ENCODE results near the gene OFD1. TPM values are rescaled to one million over a fixed set of nuclear protein-coding genes. Genes with fewer than 3 reads are reported as not detected.
A peak's percentile ranks its signal among the peaks of the same experiment; 100 is the strongest.

OFD1 gene
- total RNA-seq, 6 experiments from 2014 or later, result 6.5 to 12.4 (median 10.5) TPM

DNA sequence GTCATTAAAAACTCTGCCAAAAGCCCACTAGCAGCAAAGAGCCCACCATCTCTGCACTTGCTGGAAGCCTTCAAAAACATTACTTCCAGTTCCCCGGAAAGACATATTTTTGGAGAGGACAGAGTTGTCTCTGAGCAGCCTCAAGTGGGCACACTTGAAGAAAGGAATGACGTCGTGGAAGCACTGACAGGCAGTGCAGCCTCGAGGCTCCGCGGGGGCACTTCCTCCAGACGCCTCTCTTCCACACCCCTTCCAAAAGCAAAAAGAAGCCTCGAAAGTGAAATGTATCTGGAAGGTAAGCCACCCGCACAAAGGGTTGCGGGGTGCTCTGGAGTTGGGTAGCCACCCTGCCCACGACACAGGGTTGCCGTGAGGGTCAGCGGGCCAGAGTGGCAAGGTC is 25.9 kb downstream of the OFD1 start:
- H3K9me3 ChIP-seq, result no peaks in the 10 kb centered on the region
- WGBS (ENCODE audit: insufficient coverage, low coverage, low lambda C conversion rate, missing lambda C conversion rate), result 60% methylated on average over 7 of the region's 13 CpGs
- ATAC-seq, result peak in 1 of 4 donors; percentile 30
- no peaks in the 10 kb centered on the region for H3K27me3 ChIP-seq
- intact Hi-C loops (cut with DNase I), result no loop called here
- H3K36me3 ChIP-seq, result peaks cover 0 to 64% (median 10%) of the 10 kb centered on the region in 4 donors
- DNase-seq, result no peak
- H3K4me3 ChIP-seq, result no peak overlapping the region
- no peak overlapping the region for H3K27ac ChIP-seq
- TF ChIP-seq, protein P1, sequence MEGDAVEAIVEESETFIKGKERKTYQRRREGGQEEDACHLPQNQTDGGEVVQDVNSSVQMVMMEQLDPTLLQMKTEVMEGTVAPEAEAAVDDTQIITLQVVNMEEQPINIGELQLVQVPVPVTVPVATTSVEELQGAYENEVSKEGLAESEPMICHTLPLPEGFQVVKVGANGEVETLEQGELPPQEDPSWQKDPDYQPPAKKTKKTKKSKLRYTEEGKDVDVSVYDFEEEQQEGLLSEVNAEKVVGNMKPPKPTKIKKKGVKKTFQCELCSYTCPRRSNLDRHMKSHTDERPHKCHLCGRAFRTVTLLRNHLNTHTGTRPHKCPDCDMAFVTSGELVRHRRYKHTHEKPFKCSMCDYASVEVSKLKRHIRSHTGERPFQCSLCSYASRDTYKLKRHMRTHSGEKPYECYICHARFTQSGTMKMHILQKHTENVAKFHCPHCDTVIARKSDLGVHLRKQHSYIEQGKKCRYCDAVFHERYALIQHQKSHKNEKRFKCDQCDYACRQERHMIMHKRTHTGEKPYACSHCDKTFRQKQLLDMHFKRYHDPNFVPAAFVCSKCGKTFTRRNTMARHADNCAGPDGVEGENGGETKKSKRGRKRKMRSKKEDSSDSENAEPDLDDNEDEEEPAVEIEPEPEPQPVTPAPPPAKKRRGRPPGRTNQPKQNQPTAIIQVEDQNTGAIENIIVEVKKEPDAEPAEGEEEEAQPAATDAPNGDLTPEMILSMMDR (IDR thresholded peaks at IDR 0.05), result no peak
- no peak for TF ChIP-seq POLR2A (IDR thresholded peaks at IDR 0.05)
- H3K4me1 ChIP-seq, result no peaks in the 10 kb centered on the region

DNA sequence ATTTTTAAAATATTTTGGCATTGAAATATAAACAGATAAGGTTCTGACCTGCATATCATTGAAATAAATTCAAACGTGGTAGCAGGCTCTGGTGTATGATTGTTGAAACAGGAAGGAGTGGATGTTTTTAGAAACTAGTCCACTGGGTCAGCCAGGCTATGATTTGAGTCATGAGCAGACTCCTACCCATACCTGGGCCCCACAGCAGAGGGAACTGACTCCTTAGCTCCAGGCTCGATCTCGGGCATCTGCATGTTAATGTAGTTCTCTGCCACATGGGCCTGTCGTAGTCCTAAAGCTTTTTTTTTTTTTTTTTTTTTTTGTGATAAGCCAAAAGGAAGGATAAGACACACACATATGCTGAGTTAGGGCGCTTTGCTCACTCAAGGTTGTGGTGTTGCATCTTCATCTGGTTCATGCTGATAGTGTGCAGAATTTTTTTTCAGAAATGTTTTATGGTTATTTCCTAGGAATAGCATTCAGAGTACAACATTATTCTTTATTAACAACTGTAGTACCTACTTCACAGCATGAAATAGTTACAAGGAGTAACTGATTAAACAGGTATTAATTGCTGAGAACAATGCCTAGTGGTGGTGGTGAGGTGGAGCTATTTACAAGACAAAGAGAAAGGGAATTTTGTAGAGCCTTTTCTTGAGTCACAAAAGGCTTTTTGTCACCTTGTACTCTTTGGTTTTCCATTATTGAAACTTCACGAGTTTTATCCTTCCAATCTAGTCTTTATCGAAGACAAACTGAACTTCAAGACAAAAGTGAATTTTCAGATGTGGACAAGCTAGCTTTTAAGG is 27.3 kb downstream of the OFD1 start:
- no peaks in the 10 kb centered on the region for H3K9me3 ChIP-seq
- DNase-seq (no peak), ATAC-seq (no peak)
- H3K27ac ChIP-seq, result no peak overlapping the region
- WGBS (ENCODE audit: insufficient coverage, low coverage, low lambda C conversion rate, missing lambda C conversion rate), result 44% methylated on average over 7 of the region's 7 CpGs
- no peaks in the 10 kb centered on the region for H3K27me3 ChIP-seq
- TF ChIP-seq, protein P1 (IDR thresholded peaks at IDR 0.05), result no peak
- no peak for TF ChIP-seq POLR2A (IDR thresholded peaks at IDR 0.05)
- intact Hi-C loops (cut with DNase I), result no loop called here
- no peak overlapping the region for H3K4me3 ChIP-seq
- peaks cover 0 to 57% (median 10%) of the 10 kb centered on the region in 4 donors for H3K36me3 ChIP-seq
- H3K4me1 ChIP-seq, result no peaks in the 10 kb centered on the region

DNA sequence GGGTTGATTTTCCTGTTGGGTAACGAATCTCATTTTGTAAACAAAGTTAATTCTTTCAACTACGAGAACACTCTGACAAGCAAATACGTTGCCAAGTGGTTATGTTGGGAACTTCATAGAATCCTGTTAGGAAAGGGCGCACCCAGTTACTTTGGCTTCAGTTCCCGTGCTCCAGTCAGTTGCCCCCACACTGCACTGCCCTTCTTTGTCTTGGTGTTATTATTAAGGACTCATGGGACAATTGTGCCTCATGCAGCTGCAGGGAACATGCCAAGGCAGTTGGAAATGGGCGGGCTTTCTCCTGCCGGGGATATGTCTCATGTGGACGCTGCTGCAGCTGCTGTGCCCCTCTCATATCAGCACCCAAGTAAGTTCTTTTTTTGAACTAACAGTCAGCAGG is 28.9 kb downstream of the OFD1 start:
- DNase-seq (no peak), ATAC-seq (no peak)
- H3K4me1 ChIP-seq, result no peaks in the 10 kb centered on the region
- no peaks in the 10 kb centered on the region for H3K27me3 ChIP-seq
- no peaks in the 10 kb centered on the region for H3K9me3 ChIP-seq
- no peak overlapping the region for H3K27ac ChIP-seq
- 63% methylated on average over 7 of the region's 8 CpGs for WGBS (ENCODE audit: insufficient coverage, low coverage, low lambda C conversion rate, missing lambda C conversion rate)
- TF ChIP-seq POLR2A (IDR thresholded peaks at IDR 0.05), result no peak
- TF ChIP-seq, protein P1 (IDR thresholded peaks at IDR 0.05), result no peak
- intact Hi-C loops (cut with DNase I), result no loop called here
- H3K36me3 ChIP-seq, result peaks cover 0 to 63% (median 3%) of the 10 kb centered on the region in 4 donors
- no peak overlapping the region for H3K4me3 ChIP-seq

DNA sequence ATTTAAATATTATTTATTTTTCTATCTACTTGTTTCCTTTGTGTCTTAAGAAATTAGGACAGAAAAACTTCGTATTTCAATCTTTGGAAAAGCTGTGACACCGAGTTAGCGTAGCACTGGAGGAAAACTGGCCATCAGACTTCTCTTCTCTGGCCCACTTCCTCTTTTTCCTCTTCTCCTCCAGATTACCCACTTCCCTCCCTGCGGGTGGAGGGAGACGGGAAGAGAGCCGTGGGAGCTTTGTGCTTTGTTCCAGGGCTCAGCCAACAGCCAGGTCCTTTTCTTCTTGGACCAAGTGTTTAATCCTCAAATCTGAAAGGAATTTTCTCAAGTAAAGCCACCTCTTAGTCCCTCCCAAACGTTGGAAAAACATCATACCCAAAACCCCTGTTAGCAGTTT is 29.7 kb downstream of the OFD1 start:
- H3K4me3 ChIP-seq, result no peak overlapping the region
- no peaks in the 10 kb centered on the region for H3K27me3 ChIP-seq
- H3K36me3 ChIP-seq, result peaks cover 0 to 66% (median 3%) of the 10 kb centered on the region in 4 donors
- H3K27ac ChIP-seq, result no peak overlapping the region
- no peak for DNase-seq
- TF ChIP-seq, protein P1 (IDR thresholded peaks at IDR 0.05), result no peak
- no peak for TF ChIP-seq POLR2A (IDR thresholded peaks at IDR 0.05)
- 55% methylated on average over 7 of the region's 7 CpGs for WGBS (ENCODE audit: insufficient coverage, low coverage, low lambda C conversion rate, missing lambda C conversion rate)
- intact Hi-C loops (cut with DNase I), result no loop called here
- peak in 2 of 4 donors; percentile 23 to 31 for ATAC-seq
- no peaks in the 10 kb centered on the region for H3K9me3 ChIP-seq
- no peaks in the 10 kb centered on the region for H3K4me1 ChIP-seq

Measured in right lobe of liver (tissue), 6 donors.